Sciatic nerve (tissue), 2 donors: ENCODE data around the gene PAX5. TPM values are rescaled to one million over a fixed set of nuclear protein-coding genes. Genes with fewer than 3 reads are reported as not detected.
"Not testable (repeated sequence)": the region's sequence is repeated elsewhere in the genome, so short reads cannot be mapped to it uniquely, and the experiment has no call there.

Experiments used
- ATAC-seq: fragments of 200-7000 bp; cut with Tn5 transposase; one replicate; pipeline ENCODE4 v1.9.1; 2020; ENCODE audit warnings: mild to moderate bottlenecking, moderate library complexity
- DNase-seq: peaks from one replicate; pipeline ENCODE4 v3.0.0-alpha.2; 2020; ENCODE audit warnings: low spot score
- intact Hi-C: fragments of 100-400 bp; cut with DNase I; formaldehyde crosslinking; loops from one replicate; pipeline ENCODE4 v1.14.2; 2022
- total RNA-seq: library from RNA; stranded (reverse); fragmentation: NEBNext Ultra II Directional; extraction: Animal tissue kit (Norgen Biotek cat#: 25700); gene quantifications from one replicate; pipeline ENCODE4 v1.2.1, GENCODE V29; 2021
- donor health status: DM: no; HTN: no; CAD: no.
- donor health status: DM: no; HTN: no; CAD: no.

Gene PAX5
- total RNA-seq, result 1.2 TPM

GRCh38 chr9:37033682-37034304 lies at the start of gene PAX5:
Gene PAX5 (minus strand): TSS chr9:37034268. CDS start chr9:37034031, 237 bp downstream.
- ATAC-seq, result no peak
- intact Hi-C loops, result no loop called here
- DNase-seq, result no peak

- intact Hi-C loops, result no loop called here
- ATAC-seq, result no peak
- no peak for DNase-seq
Observed at GRCh38 chr9:37083654-37084053, 49.6 kb upstream of the PAX5 start.

- no peak for ATAC-seq
- intact Hi-C loops, result no loop called here
- DNase-seq, result no peak
Observed at GRCh38 chr9:37082214-37082765, 48.2 kb upstream of the PAX5 start.

GRCh38 chr9:37081507-37081906 lies 47.4 kb upstream of the PAX5 start:
- intact Hi-C loops, DNase-seq, ATAC-seq: not testable (repeated sequence)

- DNase-seq (peak; percentile 73), ATAC-seq (peak; percentile 37)
- intact Hi-C loops, result not testable (repeated sequence)
Observed at GRCh38 chr9:37080165-37080628, 46.1 kb upstream of the PAX5 start.

GRCh38 chr9:37079370-37080164 lies 45.5 kb upstream of the PAX5 start:
- peak; percentile 99 for ATAC-seq
- intact Hi-C loops, result no loop called here
- DNase-seq, result peak; percentile 95

- ATAC-seq, intact Hi-C loops, DNase-seq: not testable (repeated sequence)
Observed at GRCh38 chr9:37074790-37075189, 40.7 kb upstream of the PAX5 start.

GRCh38 chr9:37066139-37066725 lies 32.2 kb upstream of the PAX5 start:
- no peak for ATAC-seq
- DNase-seq, result no peak
- intact Hi-C loops, result no loop called here

GRCh38 chr9:37062336-37062735 lies 28.3 kb upstream of the PAX5 start:
- intact Hi-C loops, result no loop called here
- ATAC-seq (no peak), DNase-seq (no peak)

GRCh38 chr9:37061768-37062167 lies 27.7 kb upstream of the PAX5 start:
- intact Hi-C loops, result no loop called here
- no peak for ATAC-seq
- no peak for DNase-seq

- ATAC-seq (no peak), DNase-seq (no peak)
Observed at GRCh38 chr9:37060833-37061232, 26.8 kb upstream of the PAX5 start.

GRCh38 chr9:37056046-37056920 lies 22.2 kb upstream of the PAX5 start:
- intact Hi-C loops, result no loop called here
- DNase-seq, result no peak
- ATAC-seq, result no peak

More at GRCh38 chr9:37060833-37061232, 26.8 kb upstream of the PAX5 start:
- intact Hi-C loops, result no loop called here

- ATAC-seq, intact Hi-C loops, DNase-seq: not testable (repeated sequence)
Observed at GRCh38 chr9:37054363-37054720, 20.3 kb upstream of the PAX5 start.

- ATAC-seq, result no peak
- DNase-seq, result no peak
- intact Hi-C loops, result no loop called here
Observed at GRCh38 chr9:37053684-37054362, 19.8 kb upstream of the PAX5 start.

- ATAC-seq (no peak), DNase-seq (no peak)
- intact Hi-C loops, result no loop called here
Observed at GRCh38 chr9:37046683-37047082, 12.6 kb upstream of the PAX5 start.

- ATAC-seq, result no peak
- no peak for DNase-seq
- intact Hi-C loops, result no loop called here
Observed at GRCh38 chr9:37042421-37042820, 8.4 kb upstream of the PAX5 start.

- ATAC-seq, result no peak
- no peak for DNase-seq
- intact Hi-C loops, result no loop called here
Observed at GRCh38 chr9:37040508-37041127, 6.5 kb upstream of the PAX5 start.

GRCh38 chr9:37038943-37039464 lies 4.9 kb upstream of the PAX5 start:
- intact Hi-C loops, result no loop called here
- DNase-seq (no peak), ATAC-seq (no peak)
